Ramos (cell line): ENCODE measurements around the gene FLT4.
"Not testable (repeated sequence)": the region's sequence is repeated elsewhere in the genome, so short reads cannot be mapped to it uniquely, and the experiment has no call there.

Experiments used
- in situ Hi-C: fragments of 300-500 bp; cut with MboI; formaldehyde crosslinking; loops from one replicate; pipeline ENCODE4 v1.14.3; 2022; ENCODE audit warnings: low sequenced_read_pairs; ENCODE audit not compliant: unreplicated experiment

The FLT4 gene

DNA sequence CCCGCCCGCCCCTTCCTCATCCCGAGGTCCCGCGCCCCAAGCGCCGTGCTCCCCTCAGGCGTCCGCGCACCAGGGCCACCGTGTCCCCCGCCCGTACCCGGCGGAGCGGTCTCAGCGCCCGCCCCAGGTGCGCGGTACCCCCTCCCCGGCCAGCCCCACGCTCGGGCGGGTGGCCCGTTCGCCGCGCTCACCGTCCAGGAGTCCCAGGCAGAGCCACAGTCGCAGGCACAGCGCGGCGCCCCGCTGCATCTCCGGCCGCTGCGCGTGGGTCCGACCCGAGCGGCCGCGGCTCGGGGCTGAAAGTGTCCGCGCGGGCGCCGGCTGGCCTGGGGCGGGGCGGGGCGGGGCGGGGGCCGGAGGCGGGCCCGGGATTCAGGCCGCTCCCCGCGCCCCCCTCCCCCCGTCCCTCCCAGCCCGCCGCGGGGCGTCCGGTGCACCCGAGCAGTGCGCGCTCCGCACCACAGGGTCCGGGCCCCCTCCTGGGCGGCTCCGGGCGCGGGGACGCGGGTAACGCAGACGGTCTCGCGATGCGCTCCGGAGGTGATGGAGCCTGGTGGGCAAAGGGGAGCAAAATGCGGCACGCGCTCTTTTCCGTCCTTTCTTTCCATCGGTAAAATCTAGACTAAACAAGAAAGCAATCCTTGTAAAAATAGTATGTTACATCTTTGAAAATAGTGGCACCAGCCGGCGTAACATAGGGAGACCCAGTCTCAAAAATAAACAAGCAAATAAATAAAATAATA, at the start of gene FLT4:
Gene FLT4, minus strand, starts transcription at position 304 of the 743 bp plus-strand sequence. Its CDS starts 55 bp downstream, at position 249.
- in situ Hi-C loops, result no loop called here

DNA sequence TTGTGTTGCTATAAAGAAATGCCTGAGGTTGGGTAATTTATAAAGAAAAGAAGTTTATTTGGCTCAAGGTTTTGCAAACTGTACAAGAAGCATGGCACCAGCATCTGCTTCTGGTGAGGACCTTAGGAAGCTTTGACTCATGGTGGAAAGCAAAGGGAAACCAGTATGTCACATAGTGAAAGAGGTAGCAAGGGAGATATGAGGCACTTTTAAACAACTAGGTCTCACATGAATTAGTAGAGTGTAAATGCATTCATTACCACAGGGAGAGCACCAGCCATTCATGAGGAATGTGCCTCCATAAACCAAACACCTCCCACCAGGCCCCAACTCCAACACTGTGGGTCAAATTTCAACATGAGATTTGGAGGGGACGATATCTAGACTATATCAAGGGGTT, 49.6 kb upstream of the FLT4 start:
- in situ Hi-C loops, result no loop called here

DNA sequence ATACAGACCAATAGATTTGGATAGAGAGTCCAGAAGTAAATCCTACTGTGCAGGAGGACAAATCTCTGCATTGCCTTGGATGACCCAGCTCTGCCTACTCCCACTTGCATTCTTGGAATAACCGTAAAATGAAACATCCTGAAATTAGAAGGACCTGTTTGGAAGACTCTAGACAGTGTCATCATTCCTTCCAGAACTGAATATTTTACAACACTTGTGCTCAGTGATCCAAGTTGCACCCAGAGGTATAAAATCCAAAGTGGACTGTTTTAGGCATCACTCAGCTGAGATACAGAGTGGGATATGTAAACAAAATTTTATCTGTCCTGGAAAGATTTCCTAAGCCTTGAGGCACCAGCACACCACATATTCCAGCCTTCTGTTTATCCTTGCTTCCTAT, 46.7 kb upstream of the FLT4 start:
- in situ Hi-C loops, result no loop called here

DNA sequence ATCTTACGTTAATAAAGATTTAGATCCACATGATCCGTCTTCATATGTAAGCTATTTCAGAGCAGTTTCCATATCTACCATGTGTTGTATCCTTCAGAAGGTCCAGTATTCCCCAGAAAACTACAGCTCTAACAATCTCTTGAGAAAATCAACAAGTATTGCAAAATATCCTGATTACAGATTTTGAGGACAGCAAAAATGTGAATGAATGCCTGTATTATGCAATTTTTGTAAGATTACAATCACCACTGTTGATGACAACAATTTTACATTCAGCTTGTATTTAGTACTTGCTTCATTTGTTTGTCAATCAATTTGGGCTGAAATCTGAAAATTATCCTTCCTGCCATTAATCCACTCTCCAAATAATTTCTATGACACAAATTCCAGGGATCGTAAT, 43.0 kb upstream of the FLT4 start:
- in situ Hi-C loops, result no loop called here

DNA sequence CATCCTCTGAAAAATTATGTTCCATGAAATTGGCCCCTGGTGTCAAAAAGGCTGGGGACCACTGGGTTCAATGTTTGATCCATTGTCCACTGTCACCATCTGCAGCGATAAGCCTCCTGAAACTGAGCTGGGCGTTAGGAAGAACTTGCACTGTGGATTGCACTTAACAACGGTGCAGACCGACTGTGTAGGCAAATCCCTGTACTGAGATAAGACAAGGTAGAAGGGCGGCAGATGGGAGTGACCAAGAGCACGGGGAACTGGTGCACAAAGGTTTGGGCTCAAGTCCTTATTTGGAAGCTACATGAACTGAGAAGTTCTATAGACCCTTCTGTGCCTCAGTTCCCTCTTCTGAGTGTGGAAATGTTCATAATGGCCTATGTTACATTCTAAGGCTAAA, 41.6 kb upstream of the FLT4 start:
- in situ Hi-C loops, result no loop called here

DNA sequence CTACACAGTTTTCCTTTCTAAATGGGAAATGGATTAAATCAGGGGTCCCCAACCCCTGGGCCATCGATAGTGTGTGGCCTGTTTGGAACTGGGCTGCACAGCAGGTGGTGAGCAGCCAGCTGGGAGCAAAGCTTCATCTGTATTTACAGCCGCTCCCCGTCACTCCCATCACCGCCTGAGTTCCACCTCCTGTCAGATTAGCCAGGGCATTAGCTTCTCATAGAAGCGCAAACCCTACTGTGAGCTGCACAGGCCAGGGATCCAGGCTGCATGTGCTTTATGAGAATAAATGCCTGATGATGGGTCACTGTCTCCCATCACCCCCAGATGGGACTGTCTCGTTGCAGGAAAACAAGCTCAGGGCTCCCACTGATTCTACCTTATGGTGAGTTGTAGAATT, 41.2 kb upstream of the FLT4 start:
- in situ Hi-C loops, result no loop called here

DNA sequence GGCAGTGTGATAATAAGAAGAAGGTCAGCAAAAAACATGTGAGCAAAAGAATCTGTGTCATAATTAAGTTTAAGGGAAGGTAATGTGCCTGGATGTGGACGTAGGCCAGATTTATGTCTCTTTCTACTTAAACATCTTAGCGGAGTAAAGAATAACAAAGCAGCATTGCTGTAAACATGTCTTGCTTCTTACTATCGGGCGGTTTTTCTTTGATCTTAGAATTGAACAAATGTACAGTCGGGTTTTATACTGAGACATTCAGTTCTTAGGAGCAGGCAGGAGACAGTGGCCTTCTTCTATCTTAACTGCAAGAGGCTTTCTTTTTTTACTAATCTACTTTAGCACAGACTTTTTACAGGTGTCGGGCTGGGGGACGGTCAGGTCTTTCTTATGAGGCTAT, 40.4 kb upstream of the FLT4 start:
- in situ Hi-C loops, result no loop called here

DNA sequence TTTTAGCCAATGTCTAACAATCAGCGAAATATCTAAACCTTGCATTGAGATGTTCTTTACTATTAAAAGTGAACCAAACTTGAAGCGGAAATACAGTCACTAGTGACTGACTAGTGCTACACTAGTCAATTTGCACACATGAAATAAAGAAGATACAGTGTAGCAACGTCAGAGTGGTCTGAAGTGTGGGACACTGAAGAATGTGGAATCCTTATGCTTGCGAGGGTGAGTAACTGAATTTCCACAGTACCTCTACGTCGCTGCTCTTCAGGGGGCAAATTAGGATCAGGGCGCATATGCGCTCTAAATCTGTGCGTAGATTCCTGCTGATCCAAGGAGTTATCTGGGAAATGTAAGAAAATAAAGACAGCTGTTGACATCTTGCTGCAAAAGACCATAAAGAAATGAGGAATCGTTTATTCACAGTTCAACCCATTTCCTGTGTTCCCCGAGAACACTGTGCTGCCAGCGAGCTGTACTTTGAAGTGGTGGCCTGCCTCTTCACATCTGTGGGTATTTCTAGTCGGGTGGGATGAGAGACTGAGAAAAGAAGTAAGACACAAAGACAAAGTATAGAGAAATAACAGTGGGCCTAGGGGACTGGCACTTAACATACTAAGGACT, 39.8 kb upstream of the FLT4 start:
- in situ Hi-C loops, result no loop called here

DNA sequence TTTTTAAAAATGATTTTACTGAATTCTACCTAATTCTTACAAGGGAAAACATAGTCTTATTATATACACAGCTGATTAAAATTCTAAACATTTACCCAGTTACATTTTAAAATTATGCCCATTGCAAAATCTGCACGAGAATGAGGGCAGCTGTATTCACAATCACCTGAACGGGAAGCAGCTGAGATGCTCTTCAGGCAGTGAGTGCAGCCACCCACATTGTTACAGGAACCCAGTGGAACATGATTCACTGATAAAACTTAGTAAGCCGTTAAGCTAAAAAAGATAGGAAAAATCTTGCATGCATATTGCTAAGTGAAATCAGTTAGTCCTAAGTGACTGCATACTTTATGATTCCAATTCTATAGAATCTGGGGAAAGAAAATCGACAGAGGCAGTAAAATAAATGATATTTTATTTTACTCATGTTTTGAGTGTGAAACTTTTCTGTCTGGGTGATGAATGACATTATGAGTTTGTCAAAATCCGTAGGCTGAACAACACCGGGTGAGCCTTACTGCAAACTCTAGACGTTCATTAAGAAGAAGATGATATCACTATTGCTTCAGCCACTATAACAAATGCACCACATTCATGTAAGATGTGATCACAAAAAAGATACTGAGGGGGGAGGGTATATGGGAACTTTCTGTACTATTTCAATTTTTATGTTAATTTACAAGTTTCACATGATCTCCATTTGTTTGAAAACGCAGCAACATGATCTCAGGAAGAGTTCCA, 39.1 kb upstream of the FLT4 start:
- in situ Hi-C loops, result no loop called here

DNA sequence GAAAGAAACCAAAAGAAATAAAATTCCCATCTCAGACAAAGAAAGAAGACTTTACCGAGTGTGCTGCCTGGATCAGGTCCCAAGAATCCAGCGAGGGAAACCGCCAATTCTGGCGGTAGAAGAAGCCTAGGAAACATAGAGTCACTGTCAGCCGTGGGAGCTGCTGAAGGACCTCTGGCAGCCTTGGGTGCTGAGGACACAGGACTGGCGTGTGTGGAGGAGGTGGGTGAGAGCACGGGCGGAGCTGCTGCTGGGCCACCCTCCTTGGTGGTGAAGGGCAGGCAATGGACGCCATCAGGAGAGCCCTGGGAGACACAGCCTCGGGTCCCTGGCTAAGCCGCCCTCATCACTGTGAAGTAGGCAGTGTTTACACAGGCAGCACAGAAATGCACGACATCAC, 37.4 kb upstream of the FLT4 start:
- in situ Hi-C loops, result not testable (repeated sequence)

DNA sequence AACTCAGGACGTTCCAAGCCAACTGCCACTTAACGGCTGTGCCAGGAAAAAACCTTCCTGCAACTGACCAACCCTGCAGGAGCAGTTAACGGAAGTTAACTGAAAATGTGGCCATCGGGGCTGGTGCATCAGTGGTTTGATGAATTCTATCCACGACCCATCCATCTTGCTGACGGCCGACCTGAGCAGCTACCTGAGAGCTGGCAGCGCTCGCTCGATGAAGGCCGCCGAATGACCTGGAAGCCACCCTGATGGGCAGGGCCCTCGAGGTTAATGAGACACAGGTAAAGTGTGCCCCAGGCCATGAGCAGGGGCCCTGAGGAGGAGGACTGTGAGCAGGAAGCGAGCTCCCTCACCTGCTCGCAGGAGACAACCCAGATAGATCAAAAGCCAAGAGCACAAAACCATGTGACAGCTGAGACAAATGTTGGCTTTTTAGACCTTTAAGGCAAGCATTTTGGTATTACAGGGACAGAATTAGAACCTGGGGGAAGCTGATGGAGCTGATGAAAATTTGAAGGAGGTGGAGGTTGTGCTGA, 35.3 kb upstream of the FLT4 start:
- in situ Hi-C loops, result no loop called here

DNA sequence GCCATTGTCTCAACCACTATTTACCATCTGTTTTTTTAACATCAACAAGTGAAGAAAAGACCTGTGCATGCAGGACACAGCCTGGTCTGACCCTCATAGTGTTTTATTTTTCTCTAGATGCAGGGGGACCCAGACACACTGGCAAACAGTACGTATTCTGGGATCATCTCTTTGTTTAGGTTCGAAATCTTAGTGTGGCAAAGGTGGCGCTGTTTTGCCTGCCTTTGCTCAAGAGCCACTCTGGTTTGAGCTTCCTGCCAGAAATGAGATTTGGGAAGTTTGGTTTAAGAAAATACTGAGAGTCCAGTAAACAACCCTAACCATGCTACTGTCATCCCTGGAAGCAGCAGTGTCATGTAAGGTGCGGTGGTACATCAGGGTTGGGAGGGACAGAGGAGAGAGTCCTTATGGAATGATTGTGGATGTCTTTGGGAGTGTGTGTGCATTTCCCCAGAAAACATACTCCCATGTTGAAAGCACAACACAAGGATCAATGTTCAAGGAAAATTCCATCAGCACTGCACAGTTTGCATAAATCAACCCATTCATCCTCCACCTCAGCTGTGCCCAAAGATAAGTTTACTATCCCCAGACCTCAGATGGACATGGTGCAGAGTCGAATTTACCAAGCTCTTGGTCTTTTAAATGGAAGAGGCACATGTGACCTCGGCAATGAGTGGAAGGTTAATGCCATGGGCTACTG, 34.0 kb upstream of the FLT4 start:
- in situ Hi-C loops, result no loop called here

DNA sequence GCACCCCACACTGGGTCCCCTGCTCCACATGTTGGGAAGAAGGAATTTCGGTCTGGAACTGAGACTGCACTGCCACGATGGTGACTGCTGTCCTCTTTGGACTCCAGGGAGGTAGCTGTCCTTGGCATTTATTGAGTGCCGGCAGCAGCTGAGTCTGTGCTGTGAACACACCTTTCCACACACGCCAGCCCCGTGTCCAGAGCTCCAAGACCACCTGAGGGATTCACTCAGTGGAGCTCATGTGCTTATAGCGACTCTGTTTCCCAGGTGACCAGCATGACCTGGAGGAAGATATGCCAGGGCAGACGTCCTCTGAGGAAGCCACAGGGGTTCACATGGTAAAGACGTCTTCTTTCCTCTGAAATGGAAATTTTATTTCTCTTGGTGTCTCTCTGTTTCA, 33.2 kb upstream of the FLT4 start:
- in situ Hi-C loops, result no loop called here

DNA sequence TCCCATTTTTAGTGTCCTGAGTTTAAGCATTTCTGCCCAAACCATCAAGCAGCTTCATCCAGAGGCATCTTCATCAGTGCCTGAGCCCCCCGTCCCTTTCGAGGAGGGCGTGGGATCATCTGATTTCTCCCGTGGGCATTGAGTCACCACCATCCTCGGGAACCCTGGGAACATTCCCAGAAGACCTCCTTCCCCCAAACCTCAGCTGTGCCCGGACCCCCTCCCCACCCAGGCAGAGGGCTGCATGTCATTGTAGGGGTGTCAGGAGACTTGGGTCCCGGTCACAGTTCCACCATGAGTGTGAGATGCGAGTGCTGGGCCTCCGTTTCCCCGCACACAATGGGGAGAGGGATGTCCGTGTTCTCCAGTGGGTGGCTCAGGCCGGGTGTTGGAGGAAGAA, 32.6 kb upstream of the FLT4 start:
- in situ Hi-C loops, result not testable (repeated sequence)

DNA sequence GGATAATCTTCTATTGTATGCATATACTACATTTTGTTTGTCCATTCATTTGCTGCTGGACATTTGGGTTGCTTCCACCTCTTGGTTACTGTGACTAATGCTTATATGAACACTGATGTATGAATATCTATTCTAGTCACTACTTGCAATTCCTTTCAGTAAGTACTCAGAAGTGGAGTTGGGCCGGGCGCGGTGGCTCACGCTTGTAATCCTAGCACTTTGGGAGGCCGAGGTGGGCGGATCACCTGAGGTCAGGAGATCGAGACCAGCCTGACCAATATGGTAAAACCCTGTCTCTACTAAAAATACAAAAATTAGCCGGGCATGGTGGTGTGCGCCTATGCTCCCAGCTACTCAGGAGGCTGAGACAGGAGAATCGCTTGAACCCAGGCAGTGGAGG, 28.9 kb upstream of the FLT4 start:
- in situ Hi-C loops, result not testable (repeated sequence)

DNA sequence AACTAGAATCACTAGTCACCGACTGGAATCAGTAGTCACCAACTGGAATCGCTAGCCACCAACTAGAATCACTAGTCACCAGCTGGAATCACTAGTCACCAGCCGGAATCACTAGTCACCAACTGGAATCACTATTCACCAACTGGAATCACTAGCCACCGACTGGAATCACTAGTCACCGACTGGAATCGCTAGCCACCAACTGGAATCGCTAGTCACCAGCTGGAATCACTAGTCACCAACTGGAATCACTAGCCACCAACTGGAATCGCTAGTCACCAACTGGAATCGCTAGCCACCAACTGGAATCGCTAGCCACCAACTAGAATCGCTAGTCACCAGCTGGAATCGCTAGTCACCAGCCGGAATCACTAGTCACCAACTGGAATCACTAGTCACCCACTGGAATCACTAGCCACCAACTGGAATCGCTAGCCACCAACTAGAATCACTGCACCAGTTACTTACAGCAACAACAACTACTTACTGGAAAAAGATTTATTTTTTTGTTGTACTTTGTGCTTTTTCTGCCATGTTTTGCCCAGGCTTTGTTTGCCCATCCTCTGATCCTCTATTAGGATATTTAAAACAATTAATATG, 25.7 kb upstream of the FLT4 start:
- in situ Hi-C loops, result no loop called here

DNA sequence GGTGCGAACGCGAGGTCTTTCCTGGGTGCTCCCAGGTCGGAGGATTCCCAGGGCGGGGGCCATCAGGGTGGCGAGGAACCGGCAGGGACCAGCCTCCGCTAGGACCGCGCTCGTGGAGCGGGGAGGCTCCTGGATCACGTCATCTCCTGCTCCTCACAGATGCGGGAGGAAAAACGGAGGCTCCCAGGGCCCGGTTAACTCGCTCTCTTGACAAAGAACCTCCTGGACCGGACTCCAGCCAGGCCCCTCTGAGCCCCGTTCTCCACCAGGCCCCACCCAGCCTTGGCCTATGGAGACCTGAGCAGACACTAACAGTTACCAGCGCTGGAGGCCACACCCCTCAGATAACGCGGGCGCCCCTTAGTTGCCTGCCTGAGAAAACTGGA, 24.7 kb upstream of the FLT4 start:
- in situ Hi-C loops, result not testable (repeated sequence)

DNA sequence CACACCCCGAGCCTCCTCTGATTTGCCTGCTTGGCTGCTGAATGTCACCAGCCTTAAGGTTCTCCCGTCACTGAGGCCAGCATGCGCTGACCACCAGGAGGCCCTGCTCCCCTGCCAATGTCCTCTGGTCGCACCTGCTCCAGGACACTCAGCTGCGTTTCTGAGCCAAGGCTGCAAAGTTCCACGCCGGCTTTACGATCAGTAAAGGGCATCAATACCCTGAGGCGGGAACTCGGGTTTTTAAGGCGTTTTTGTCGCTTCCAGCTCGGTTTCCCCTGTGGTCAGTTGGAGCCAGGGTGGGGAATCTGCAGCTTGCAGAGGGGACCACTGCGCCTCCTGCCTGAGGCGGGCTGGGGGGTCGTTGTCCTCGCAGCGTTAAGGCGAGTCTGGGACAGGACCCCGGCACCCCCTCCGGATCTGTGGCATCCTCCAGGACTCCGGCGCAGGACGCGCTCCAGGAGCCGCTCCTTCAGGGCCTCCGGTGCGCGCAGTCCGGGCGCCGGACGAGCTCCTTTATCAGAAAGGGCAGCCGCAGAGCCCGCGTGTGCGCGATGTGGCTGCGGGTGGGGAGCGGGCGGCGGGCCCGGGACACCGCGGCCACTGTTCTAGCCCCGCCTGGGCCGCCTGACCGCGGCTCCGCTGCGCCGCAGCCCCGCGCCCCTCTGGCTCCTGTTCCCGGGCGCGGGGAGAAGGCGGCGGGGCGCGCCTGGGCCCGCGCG, 24.1 kb upstream of the FLT4 start:
- in situ Hi-C loops, result no loop called here

DNA sequence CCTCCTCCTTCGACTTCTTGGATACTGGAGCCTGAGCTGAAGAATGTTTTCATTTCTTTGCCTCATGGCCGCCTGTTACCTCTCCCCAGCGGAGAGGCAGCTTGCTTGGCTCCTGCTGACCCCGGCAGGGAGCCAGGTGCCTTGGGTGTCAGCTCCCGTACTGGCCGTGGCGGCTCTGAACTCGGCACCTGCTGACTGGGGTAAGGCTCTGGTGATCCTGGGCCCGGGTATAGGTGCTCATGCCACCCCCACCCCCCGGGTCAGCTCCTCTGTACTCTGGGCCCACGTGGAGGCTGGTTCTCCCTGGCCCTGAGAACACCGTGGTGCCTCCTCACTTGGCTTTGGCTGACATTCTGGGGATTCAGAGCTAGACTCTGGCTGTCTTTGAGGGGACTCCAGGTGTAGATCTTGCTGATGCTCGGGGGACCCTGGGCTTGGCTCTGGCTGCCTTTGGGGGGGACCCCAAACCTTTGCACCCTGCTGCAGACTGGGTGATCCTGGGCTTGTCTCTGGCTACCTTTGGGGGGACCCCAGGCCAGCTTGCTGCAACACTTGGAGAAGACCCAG, 22.6 kb upstream of the FLT4 start:
- in situ Hi-C loops, result not testable (repeated sequence)
